EH (cell line): ENCODE data around the gene TOMM20.

Experiments
- DNase-seq: peaks from one replicate; pipeline ENCODE4 v3.0.0-alpha.2; 2015; ENCODE audit warnings: low read depth

TOMM20 gene

GRCh38 chr1:235063068-235063765 is 65.4 kb downstream of the TOMM20 start:
- DNase-seq = peak; percentile 27

GRCh38 chr1:235060607-235061470 is 67.8 kb downstream of the TOMM20 start:
- DNase-seq = no peak
